ENCODE measurements around the gene LY6G6C. TPM values are rescaled to one million over a fixed set of nuclear protein-coding genes. Genes with fewer than 3 reads are reported as not detected.

LY6G6C gene
- total RNA-seq, 1 donor from 2014 or later = not detected

DNA sequence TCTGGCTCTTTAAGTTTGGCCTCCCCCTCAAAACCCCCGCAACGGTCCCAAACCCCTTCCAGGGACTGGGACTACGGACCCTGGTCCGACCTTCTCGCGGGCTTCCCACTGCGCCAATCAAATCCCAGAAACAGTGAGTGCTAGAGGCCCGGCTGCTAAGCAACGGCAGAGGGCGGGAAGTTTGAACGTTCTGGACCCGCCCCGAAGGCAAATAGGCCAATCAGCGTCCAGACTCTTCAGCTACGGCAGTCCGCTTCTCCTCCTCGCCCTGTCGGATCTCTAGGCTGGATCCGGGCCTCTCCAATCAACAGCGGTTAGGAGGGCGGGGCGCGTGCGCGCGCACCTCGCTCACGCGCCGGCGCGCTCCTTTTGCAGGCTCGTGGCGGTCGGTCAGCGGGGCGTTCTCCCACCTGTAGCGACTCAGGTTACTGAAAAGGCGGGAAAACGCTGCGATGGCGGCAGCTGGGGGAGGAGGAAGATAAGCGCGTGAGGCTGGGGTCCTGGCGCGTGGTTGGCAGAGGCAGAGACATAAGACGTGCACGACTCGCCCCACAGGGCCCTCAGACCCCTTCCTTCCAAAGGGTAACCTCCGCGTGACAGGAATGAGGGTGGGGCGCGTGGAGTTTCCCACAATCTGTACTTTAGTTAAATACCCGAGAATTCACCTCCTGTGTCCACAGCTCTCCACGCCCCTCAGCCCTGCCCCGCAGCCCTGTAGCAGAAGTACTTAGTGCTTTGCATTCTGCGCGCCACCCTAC is 18.3 kb upstream of the LY6G6C start, which contains the start of gene MSH5:
TSS of gene MSH5 (plus strand) at position 367 of the 758 bp plus-strand sequence. CDS start 462 bp downstream, outside the sequence.
- peak within 1 kb of the TSS; percentile 50 for H3K4me3 ChIP-seq (ENCODE audit: low read depth, low read length)
- peaks cover 2% of the 10 kb centered on the region for H3K36me3 ChIP-seq (ENCODE audit: control insufficient read depth, insufficient read depth, low read length)
- TF ChIP-seq CTCF (IDR thresholded peaks at IDR 0.05; ENCODE audit: insufficient read depth, low read length, poor library complexity, severe bottlenecking) = no peak
- peak; percentile 98 for DNase-seq (ENCODE audit: low read depth)
- H3K27me3 ChIP-seq (ENCODE audit: control insufficient read depth, insufficient read depth, low read length) = no peaks in the 10 kb centered on the region

GRCh38 chr6:31737991-31738979 is 16.7 kb upstream of the LY6G6C start:
- Histone ChIP-seq H3K4me3 (ENCODE audit: low read depth, low read length) (peak overlapping the region; percentile 1), H3K36me3 (ENCODE audit: control insufficient read depth, insufficient read depth, low read length) (peaks cover 2% of the 10 kb centered on the region), H3K27me3 (ENCODE audit: control insufficient read depth, insufficient read depth, low read length) (no peaks in the 10 kb centered on the region)
- peak; percentile 69 for DNase-seq (ENCODE audit: low read depth)
- TF ChIP-seq CTCF (IDR thresholded peaks at IDR 0.05; ENCODE audit: insufficient read depth, low read length, poor library complexity, severe bottlenecking) = peak; percentile 14

- peaks cover 2% of the 10 kb centered on the region for H3K36me3 ChIP-seq (ENCODE audit: control insufficient read depth, insufficient read depth, low read length)
- H3K4me3 ChIP-seq (ENCODE audit: low read depth, low read length) = no peak overlapping the region
- TF ChIP-seq CTCF (IDR thresholded peaks at IDR 0.05; ENCODE audit: insufficient read depth, low read length, poor library complexity, severe bottlenecking) = no peak
- H3K27me3 ChIP-seq (ENCODE audit: control insufficient read depth, insufficient read depth, low read length) = no peaks in the 10 kb centered on the region
- DNase-seq (ENCODE audit: low read depth) = no peak
Observed at GRCh38 chr6:31737315-31737990, 15.9 kb upstream of the LY6G6C start.

DNA sequence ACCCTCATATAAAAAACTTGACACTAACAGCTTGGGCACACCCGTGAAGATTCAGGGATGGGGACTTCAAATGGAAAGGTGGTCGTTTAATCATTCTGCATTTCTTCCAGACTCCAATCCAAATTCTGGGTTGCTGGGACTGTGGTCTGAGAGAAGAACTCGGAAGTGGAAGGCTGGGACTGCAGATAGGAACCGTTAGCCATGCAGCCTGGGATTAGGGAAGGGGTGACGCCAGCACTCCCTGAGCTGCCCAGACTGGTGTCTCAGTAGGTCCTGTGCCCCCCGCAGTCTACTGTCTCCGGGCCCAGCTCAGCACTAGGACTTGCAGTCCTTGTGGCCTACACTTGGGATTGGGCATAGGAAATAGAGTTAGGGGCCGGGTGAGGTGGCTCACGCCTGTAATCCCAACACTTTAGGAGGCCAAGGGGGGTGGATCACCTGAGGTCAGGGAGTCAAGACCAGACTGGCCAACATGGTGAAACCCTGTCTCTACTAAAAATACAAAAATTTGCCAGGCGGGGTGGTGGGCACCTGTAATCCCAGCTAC is 15.3 kb upstream of the LY6G6C start:
- no peak for TF ChIP-seq CTCF (IDR thresholded peaks at IDR 0.05; ENCODE audit: insufficient read depth, low read length, poor library complexity, severe bottlenecking)
- peaks cover 2% of the 10 kb centered on the region for H3K36me3 ChIP-seq (ENCODE audit: control insufficient read depth, insufficient read depth, low read length)
- peak overlapping the region; percentile 94 for H3K4me3 ChIP-seq (ENCODE audit: low read depth, low read length)
- no peak for DNase-seq (ENCODE audit: low read depth)
- no peaks in the 10 kb centered on the region for H3K27me3 ChIP-seq (ENCODE audit: control insufficient read depth, insufficient read depth, low read length)

DNA sequence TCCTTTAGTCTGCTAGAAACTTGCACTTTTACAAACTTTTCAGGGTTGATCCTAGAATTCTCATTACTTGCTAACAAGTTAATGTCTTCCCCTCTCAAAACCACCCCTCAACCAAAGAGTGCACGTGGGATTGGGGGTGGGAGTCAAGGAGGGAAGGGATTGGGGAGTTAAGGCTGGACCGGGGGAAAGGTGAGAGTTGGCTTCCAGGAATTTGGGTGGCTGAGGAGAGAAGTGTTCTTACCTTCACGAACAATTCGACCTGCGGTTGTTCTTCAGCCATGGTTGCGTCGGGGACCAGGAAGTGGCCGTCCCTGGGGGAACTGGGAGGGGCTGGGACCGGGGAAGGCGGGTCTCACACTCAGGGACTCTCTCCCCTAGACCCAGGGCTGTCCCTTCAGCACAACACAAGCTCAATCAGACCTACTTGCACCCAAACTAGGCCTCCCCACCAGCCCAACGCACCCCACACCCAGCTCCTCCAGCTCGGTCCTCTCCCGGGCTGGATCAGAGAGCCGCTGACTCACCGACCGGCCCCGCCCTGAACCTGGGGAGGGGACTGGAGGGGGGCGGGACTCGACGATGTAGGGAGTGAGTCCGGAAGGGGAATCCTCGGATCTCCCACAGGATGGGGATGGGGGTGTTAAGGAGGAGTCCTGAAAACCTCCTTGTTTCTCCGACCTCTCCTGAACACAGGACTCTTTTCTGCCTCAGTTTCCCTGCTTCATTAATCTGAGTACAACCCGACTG is 14.6 kb upstream of the LY6G6C start, which contains the start of gene CLIC1:
TSS of gene CLIC1 (minus strand) at position 510 of the 747 bp plus-strand sequence. CDS start at position 280, 230 bp downstream.
- H3K36me3 ChIP-seq (ENCODE audit: control insufficient read depth, insufficient read depth, low read length) = no peaks in the 10 kb centered on the region
- no peak for DNase-seq (ENCODE audit: low read depth)
- no peak for TF ChIP-seq CTCF (IDR thresholded peaks at IDR 0.05; ENCODE audit: insufficient read depth, low read length, poor library complexity, severe bottlenecking)
- H3K27me3 ChIP-seq (ENCODE audit: control insufficient read depth, insufficient read depth, low read length) = no peaks in the 10 kb centered on the region
- H3K4me3 ChIP-seq (ENCODE audit: low read depth, low read length) = peak within 1 kb of the TSS; percentile 94
